NCI-H146 treated with DMSO at 0.1 percent for 48 hours (cell line): Measurements from ENCODE around the gene TAS2R50.
"Not testable (repeated sequence)": the region's sequence is repeated elsewhere in the genome, so short reads cannot be mapped to it uniquely, and the experiment has no call there.

Experiments
- DNase-seq: peaks from one replicate; lab custom pipeline; 2025; ENCODE audit not compliant: unreplicated experiment; lab: John Stamatoyannopoulos, UW

TAS2R50 gene

GRCh38 chr12:10986812-10987211 lies at the start of gene TAS2R50:
Gene TAS2R50, minus strand, starts transcription at chr12:10986912. Its CDS starts 52 bp downstream, at chr12:10986860.
- DNase-seq, result no peak

- DNase-seq, result not testable (repeated sequence)
Observed at GRCh38 chr12:11033959-11034358, 47.2 kb upstream of the TAS2R50 start.

DNA sequence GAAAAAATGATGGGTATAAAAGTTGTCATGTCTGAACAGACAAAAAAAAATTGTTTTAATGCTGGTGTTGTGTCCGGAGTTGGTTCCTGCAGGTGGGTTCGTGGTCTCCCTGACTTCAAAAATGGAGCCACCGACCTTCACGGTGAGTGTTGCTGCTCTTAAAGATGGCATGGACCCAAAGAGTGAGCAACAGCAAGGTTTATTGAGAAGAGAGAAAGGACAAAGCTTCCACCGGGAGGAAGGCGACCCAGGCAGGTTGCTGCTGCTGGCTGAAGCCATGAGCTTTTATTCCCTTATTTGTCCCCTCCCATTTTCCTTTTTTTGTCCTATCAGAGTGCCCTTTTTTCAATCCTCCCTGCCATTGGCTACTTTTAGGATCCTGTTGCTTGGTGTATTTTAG lies 44.6 kb upstream of the TAS2R50 start, which contains the start of gene TAS2R31:
TAS2R31 (minus strand) TSS at position 101 of the 400 bp plus-strand sequence; CDS start at position 29, 72 bp downstream.
- no peak for DNase-seq

DNA sequence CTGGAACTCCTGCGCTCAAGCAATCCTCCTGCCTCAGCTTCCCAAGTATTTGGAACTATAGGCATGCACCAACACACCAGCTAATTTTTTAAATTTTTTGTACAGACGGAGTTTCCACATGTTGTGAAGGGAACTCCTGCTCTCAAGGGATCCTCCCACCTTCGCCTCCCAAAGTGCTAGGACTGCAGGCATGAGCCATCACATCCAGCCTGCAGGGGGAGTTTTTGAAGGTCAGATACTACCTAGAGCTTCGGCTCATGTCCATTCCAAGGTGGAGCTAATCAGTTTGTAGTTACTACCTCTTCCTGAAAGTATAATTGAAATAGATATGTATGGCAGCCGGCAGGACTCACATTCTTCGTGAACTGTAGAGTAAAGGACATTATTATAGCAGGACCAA lies 39.4 kb upstream of the TAS2R50 start:
- DNase-seq, result no peak

DNA sequence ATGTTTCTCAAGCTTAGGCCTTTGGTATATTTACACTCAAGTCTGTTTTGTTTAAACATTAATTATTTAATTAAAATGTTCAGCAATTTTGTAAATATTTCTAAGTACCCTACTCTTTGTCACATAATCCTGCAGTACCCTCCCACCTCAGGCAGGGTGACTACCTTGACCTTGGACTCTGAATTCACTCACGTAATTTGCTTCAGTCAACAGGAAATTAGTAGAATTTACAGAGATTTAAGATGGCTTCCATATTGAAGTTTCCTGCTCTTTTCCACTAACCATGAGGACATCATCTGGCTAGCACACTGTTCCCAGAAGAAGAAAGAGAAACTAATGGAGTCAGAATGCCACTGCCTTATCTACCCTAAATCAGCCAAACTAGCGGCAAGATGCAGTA lies 36.7 kb upstream of the TAS2R50 start:
- no peak for DNase-seq

- no peak for DNase-seq
Observed at GRCh38 chr12:11022520-11022919, 35.8 kb upstream of the TAS2R50 start, which contains the start of gene TAS2R19. Gene TAS2R19, minus strand, starts transcription at chr12:11022620. Its CDS starts 49 bp downstream, at chr12:11022571.

GRCh38 chr12:11016937-11017336 lies 30.2 kb upstream of the TAS2R50 start:
- no peak for DNase-seq

GRCh38 chr12:11015775-11016430 lies 29.2 kb upstream of the TAS2R50 start:
- DNase-seq, result no peak

DNA sequence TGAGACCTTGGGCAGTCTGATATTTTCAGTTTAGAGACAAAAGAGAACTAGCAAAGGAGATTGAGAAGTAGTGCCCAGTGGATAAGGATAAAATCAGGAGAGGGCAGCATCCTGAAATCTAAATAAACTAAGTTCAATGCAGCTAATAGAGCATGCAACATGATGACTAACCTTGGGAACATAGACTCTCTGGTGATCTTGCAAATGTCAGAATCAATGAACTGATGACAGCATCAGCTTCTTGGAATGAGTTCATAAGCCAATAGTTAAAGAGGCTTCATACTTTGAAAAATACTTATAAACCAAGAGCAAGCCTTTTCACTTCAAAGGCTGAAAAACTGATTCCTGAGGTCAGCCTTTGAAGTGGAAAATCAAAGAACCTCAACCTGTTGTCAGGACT lies 27.5 kb upstream of the TAS2R50 start:
- DNase-seq, result no peak

DNA sequence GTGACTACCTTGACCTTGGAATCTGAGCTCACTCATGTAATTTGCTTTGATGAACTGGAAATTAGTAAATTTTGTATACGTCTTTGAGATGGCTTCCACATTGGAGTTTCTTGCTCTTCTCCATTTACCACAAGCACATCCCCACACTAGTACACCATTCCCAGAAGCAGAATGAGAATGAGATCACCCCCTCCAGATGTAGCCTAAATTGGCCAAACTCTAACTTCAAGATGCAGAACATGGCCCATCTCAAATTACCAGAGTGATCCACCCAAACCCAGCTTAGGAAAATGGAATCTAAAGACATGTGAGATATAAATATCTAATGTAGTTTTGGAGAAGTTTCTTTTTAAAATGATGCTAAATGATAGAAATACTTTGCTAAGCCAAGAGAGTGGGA lies 20.9 kb upstream of the TAS2R50 start:
- DNase-seq, result no peak

GRCh38 chr12:10998204-10998603 lies 11.5 kb upstream of the TAS2R50 start, which contains the start of gene TAS2R20:
Gene TAS2R20, minus strand, starts transcription at chr12:10998304. Its CDS starts 429 bp downstream, at chr12:10997875.
- no peak for DNase-seq

DNA sequence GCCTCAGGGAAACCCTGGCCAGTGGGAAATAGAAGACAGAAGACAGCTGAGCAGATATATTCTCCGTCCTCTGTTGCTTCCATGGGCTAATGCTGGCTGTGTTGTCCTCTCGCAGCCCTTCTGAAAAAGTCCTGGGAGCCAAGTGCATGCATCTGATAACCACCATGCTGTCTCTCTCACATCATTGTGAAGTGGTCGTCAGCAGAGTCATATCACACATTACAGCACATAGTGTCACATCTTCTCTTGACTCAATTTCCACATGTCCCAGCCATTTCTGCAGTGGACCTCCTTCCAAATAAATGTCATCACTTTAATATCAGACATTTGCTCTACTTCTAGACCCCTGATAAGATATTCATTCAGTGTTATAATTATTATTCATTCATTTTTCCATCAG lies 7.6 kb upstream of the TAS2R50 start:
- no peak for DNase-seq

DNA sequence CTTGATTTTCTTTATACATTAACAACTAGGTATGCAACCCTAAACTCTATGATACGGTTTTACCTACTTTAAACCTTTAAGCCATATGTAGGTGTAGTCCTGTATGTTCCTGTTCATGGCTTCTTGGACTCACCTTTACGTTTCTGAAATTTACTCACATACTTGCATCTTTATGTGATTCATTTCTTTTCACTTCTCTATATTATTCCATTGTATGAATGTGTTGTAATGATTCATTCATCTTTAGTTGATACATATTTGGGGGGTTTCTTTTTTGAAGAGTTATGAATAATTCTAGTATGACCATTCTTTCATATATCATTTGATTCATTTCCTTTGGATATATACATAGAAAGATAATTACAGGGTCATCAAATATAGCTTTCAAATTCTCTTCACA lies 2.4 kb upstream of the TAS2R50 start:
- no peak for DNase-seq

DNA sequence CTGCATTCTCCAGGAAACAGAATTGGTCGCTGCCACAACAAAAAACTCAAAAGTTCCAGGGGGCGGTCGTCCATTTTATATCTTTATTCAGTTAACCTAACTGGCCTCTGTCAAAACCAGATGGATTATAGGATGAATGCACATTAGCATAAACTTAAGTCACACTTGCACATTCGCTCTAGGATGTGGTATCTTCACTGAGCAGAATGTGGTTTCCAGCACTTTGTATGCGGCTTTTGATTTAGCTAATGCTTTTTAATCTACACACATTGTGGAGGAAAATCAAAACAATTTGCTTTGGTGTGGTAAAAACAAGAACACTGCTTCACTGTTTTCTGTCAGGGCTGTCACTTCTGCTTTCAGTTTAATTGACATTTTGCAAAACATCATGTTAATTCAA lies 4.5 kb downstream of the TAS2R50 start:
- DNase-seq, result no peak

GRCh38 chr12:10974965-10975364 lies 11.7 kb downstream of the TAS2R50 start:
- no peak for DNase-seq

DNA sequence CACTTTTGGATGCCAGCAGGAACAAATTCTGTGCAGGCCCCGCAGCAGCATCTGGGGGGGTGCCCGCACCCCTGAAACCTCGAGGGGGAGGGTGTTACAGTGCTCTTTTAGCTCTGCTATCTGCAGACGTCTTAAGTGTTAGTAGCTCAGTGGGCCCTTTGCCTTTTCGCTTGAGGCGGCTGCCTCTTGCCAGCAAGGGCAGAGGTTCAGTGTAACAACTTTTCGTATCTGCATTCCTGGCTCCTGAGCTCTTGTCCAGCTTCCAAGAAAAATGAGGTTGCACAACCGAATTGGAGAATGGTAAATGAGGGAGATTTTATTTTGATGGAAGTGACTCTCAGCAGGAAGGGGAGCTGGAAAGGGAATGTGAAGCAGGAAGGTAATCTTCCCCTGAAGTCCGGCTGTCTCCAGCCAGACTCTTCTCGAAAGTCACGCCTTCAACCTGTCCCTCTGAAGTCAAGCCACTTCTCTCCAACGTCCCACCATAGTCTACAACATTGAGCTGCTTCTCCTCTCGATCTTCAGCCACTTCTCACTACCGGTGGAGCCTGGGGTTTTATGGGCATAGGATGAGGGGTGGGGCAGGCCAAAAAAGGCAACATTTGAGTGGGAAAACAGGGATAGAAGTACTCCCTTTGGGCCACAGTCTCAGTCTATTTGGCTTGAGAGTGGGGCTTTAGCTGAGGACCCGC lies 17.8 kb downstream of the TAS2R50 start:
- DNase-seq, result no peak

DNA sequence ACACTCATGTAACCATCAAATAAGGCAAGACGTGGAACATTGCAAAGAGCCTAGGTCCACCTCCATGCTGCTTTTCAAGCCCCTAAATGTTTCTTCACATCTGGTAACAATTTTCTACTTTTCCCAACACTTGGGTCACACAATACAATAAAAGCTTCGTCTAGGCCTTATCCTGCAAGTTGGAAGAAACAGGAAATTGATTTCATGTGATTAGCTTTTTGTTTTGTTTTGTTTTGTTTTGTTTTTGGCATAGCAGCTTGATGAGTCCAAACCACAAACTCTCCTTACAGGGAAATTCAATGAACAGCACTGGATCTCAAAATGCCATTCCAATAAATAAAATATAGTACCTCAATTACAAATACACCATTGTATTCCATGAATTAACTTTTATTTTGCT lies 19.3 kb downstream of the TAS2R50 start:
- DNase-seq, result no peak

DNA sequence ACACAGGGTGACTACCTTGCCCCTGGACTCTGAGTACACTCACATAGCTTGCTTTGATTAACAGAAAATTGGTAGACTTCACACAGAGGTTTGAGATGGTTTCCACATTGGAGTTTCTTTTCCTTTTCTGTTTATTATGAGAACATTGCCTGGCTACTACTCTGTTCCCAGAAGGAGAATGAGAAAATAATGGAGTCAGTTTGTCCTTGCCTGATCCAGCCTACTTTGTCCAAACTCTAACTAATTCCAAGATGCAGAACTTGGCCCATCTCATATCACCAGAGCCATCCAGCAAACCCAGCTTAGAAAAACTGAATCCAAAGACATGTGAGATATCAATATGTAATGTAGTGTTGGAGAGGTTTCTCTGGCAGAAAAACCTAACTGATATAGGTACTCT lies 20.4 kb downstream of the TAS2R50 start:
- DNase-seq, result no peak

DNA sequence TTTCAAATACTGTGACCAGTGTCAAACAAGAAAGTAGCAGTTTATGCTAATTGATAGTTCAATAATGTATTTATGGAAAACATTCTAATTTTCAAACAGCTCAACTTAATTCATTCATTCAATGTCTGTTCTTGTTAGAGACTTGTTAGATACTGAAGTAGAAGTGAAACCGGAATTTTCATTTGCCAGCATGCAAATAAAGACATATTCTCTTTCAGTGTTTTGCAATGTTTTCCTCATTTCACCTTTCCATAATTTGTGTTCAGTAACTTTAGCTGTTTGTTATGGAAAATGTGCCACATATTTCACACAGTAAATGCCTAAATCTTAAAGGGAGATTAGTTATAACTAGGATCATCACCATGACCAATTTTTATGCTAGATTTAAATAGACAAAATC lies 21.2 kb downstream of the TAS2R50 start:
- DNase-seq, result no peak

GRCh38 chr12:10960211-10960610 lies 26.5 kb downstream of the TAS2R50 start:
- DNase-seq, result no peak

GRCh38 chr12:10959804-10960203 lies 26.9 kb downstream of the TAS2R50 start:
- DNase-seq, result no peak

DNA sequence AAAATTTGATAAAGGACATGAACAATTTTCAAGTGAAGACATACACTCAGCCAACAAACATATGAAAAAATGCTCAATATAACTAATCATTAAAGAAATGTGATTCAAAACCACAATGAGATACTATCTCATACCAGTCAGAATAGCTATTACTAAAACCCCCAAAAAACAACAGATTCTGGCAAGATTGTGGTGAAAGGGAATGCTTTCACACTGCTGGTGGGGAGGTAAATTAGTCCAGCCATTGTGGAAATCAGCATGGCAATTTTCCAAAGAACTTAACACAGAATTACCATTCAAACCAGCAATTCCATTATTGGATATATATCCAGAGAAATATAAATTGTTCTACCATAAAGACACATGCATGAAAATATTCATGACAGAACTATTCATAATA lies 29.0 kb downstream of the TAS2R50 start:
- DNase-seq, result no peak
